Fibroblast of lung (primary cell): ENCODE measurements around the gene GREB1. TPM values are rescaled to one million over a fixed set of nuclear protein-coding genes. Genes with fewer than 3 reads are reported as not detected.

ENCODE experiments used
- polyA plus RNA-seq, 2 donors: library from polyadenylated mRNA; depleted of rRNA in 1 of 2; stranded (reverse) in 1 of 2; unstranded in 1 of 2; fragments of >200 nt; gene quantifications; 2 replicates each; pipeline ENCODE4 v1.2.1, GENCODE V29; 2011 to 2012; ENCODE audit warnings: missing spikeins in 1 of 2
- total RNA-seq: library from RNA; depleted of rRNA; stranded (reverse); fragments of >200 nt; gene quantifications from 2 replicates; pipeline ENCODE4 v1.2.1, GENCODE V29; 2014

The GREB1 gene
- total and polyA plus RNA-seq, 2 donors (not counting 1 experiment from before 2014, with no cell fraction given), result 0.06 to 2.0 TPM

Other genes with a start within 250 kb of the GREB1 start
- gene ROCK2, start 189.4 kb upstream of the GREB1 start, total RNA-seq, result 39.5 and 58.1 TPM in 2 replicates
- 21.6 and 32.0 TPM in 2 replicates for gene ROCK2, start 189.4 kb upstream of the GREB1 start, polyA plus RNA-seq
- 10.2 and 11.0 TPM in 2 replicates for gene E2F6, start 67.9 kb upstream of the GREB1 start, total RNA-seq
- 11.7 and 13.0 TPM in 2 replicates for gene E2F6, start 67.9 kb upstream of the GREB1 start, polyA plus RNA-seq
- gene NTSR2, start 136.2 kb downstream of the GREB1 start, total RNA-seq, result under 0.01 TPM in 1 of 2 replicates, not detected in the other
- not detected in 2 replicates for gene NTSR2, start 136.2 kb downstream of the GREB1 start, polyA plus RNA-seq
- gene LPIN1, start 212.6 kb downstream of the GREB1 start, total RNA-seq, result 149 and 205 TPM in 2 replicates
- gene LPIN1, start 212.6 kb downstream of the GREB1 start, polyA plus RNA-seq, result 87.8 and 97.4 TPM in 2 replicates